ENCODE data around the gene SIK2. TPM values are rescaled to one million over a fixed set of nuclear protein-coding genes. Genes with fewer than 3 reads are reported as not detected.

The SIK2 gene
- total and polyA plus RNA-seq, 2 donors (not counting 3 experiments of a cell fraction or from before 2014, with no cell fraction given), result 14.6 to 17.1 TPM

DNA sequence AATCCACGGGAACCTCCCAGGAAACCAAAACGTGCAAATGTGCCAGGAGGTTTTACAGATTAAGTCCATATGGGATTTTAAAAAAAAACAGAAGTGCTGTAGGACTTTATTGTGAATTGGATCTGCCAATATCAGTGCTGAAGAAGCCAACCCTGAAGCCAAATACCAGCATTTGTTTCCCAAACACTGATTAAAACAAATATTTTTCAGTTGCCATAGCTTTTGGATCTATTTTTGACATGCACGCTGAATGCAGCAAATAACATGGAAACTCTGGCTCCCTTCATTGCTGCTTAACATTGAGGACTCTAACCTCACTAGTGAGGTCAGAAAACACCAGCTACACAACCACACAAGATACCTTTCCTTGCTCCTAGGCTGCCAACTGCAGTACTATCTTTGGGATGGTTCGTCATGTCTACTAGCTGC, 28.4 kb upstream of the SIK2 start:
- ChIA-PET CTCF (interaction anchor here (1.0 kb wide), 1 partner anchor 204 kb away, joined by 3 read pairs; no protein-coding TSS in a partner anchor), POLR2A (no interaction called here)
- Histone ChIP-seq H3K4me1 (ENCODE audit: control insufficient read depth, extremely low read depth, insufficient read depth, low read length) (peaks cover 5% of the 10 kb centered on the region), H3K4me3 (replicated peaks in 1 of 3; ENCODE audit: insufficient read depth in 1 of 3, low read depth in 1 of 3, low read length in 3 of 3) (no peak overlapping the region), H3K9me1 (replicated peaks; ENCODE audit: control insufficient read depth, extremely low read depth, insufficient read depth, low read length) (no peaks in the 10 kb centered on the region), H3K9me3 (replicated peaks; ENCODE audit: control insufficient read depth, insufficient read depth, low read length) (no peaks in the 10 kb centered on the region), H3K4me2 (ENCODE audit: insufficient read depth, low read length) (no peak overlapping the region), H2AFZ (ENCODE audit: low read depth, low read length) (no peak overlapping the region), H3K36me3 (ENCODE audit: control insufficient read depth in 2 of 2, extremely low read depth in 1 of 2, insufficient read depth in 2 of 2, low read length in 2 of 2) (no peaks in the 10 kb centered on the region), H4K20me1 (replicated peaks; ENCODE audit: control insufficient read depth, extremely low read depth, insufficient read depth, low read length) (no peaks in the 10 kb centered on the region), H3K27ac (ENCODE audit: insufficient read depth, low read depth, low read length) (no peak overlapping the region), H3K9ac (replicated peaks; ENCODE audit: extremely low read depth, insufficient read depth, low read length) (no peak overlapping the region), H3K27me3 (ENCODE audit: control insufficient read depth in 2 of 2, insufficient read depth in 2 of 2, low read length in 2 of 2) (no peaks in the 10 kb centered on the region), H3K79me2 (ENCODE audit: control insufficient read depth, insufficient read depth, low read length) (no peaks in the 10 kb centered on the region)
- BruUV-seq (replicated peaks), result no TSS peak
- no peak for FAIRE-seq
- dilution Hi-C loops (cut with MboI; ENCODE audit: extremely low pct_ligation_motif_present, low sequenced_read_pairs), result no loop called here
- no peak for DNase-seq (ENCODE audit: low read depth, low spot score)
- TF ChIP-seq GATA2 (IDR thresholded peaks at IDR 0.05; ENCODE audit: insufficient read depth, insufficient read length, low read depth, low read length), result no peak
- no peak for TF ChIP-seq MYC (IDR thresholded peaks at IDR 0.05; ENCODE audit: low read depth, low read length)
- TF ChIP-seq, protein P1, sequence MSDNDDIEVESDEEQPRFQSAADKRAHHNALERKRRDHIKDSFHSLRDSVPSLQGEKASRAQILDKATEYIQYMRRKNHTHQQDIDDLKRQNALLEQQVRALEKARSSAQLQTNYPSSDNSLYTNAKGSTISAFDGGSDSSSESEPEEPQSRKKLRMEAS (IDR thresholded peaks at IDR 0.05; ENCODE audit: insufficient read depth, insufficient read length), result no peak
- no peak for TF ChIP-seq POLR2A (IDR thresholded peaks at IDR 0.05; ENCODE audit: low read depth, low read length)
- TF ChIP-seq, protein P2, sequence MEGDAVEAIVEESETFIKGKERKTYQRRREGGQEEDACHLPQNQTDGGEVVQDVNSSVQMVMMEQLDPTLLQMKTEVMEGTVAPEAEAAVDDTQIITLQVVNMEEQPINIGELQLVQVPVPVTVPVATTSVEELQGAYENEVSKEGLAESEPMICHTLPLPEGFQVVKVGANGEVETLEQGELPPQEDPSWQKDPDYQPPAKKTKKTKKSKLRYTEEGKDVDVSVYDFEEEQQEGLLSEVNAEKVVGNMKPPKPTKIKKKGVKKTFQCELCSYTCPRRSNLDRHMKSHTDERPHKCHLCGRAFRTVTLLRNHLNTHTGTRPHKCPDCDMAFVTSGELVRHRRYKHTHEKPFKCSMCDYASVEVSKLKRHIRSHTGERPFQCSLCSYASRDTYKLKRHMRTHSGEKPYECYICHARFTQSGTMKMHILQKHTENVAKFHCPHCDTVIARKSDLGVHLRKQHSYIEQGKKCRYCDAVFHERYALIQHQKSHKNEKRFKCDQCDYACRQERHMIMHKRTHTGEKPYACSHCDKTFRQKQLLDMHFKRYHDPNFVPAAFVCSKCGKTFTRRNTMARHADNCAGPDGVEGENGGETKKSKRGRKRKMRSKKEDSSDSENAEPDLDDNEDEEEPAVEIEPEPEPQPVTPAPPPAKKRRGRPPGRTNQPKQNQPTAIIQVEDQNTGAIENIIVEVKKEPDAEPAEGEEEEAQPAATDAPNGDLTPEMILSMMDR (IDR thresholded peaks at IDR 0.05; ENCODE audit: extremely low read depth in 1 of 2, insufficient read depth in 1 of 2, low read depth in 1 of 2, low read length in 2 of 2), result no peak
- TF ChIP-seq EZH2 (IDR thresholded peaks at IDR 0.05; ENCODE audit: borderline replicate concordance, low read depth, low read length, severe bottlenecking), result no peak
- no peak for TF ChIP-seq POLR2AphosphoS5 (IDR thresholded peaks at IDR 0.05; ENCODE audit: insufficient read depth, low read depth, low read length)
- no peak for TF ChIP-seq JUN (IDR thresholded peaks at IDR 0.05; ENCODE audit: borderline replicate concordance, insufficient read depth, insufficient read length, low read depth)
- TF ChIP-seq FOS (IDR thresholded peaks at IDR 0.05; ENCODE audit: borderline replicate concordance, insufficient read depth, low read length), result no peak
- intact Hi-C loops (cut with micrococcal nuclease), result no loop called here
